Fibroblast of lung (primary cell): Measurements from ENCODE around the gene ADGRV1.

Experiments
- EZH2 ChIP-seq: IDR thresholded peaks from 2 replicates; pipeline ENCODE4 v1.5.1; 2012; ENCODE audit warnings: low read length, control low read depth, mild to moderate bottlenecking; ENCODE audit errors: missing control alignments
- TF ChIP-seq, protein P1 (sequence below), 2 donors: IDR thresholded peaks in 1 of 2; conservative IDR thresholded peaks in 1 of 2; 1 replicate in 1 of 2; 2 replicates in 1 of 2; pipeline ENCODE4 v1.5.1; 2011 to 2012; ENCODE audit warnings: low read length in 2 of 2, control low read depth in 1 of 2, inconsistent platforms in 1 of 2, low read depth in 1 of 2, mild to moderate bottlenecking in 1 of 2

DNA sequence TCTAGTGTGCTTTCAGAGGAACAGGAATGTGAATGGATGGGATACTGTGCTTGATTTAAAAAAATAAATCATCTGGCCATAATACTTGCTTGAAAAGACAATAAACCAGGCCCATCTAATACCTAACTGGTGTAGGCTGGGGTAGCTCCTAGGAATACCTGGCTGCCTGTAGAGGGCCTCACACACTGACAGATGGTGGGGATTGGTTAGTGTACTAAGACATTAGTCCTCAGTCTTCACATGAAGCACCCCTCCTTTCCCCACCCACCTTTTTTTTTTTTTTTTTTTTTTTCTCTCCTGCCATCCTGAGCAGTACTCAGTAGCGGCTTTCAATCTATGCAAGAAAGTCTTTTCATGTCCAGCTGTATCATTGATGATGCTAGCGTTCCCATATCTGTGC lies 130.5 kb downstream of the ADGRV1 start:
- TF ChIP-seq, protein P1, sequence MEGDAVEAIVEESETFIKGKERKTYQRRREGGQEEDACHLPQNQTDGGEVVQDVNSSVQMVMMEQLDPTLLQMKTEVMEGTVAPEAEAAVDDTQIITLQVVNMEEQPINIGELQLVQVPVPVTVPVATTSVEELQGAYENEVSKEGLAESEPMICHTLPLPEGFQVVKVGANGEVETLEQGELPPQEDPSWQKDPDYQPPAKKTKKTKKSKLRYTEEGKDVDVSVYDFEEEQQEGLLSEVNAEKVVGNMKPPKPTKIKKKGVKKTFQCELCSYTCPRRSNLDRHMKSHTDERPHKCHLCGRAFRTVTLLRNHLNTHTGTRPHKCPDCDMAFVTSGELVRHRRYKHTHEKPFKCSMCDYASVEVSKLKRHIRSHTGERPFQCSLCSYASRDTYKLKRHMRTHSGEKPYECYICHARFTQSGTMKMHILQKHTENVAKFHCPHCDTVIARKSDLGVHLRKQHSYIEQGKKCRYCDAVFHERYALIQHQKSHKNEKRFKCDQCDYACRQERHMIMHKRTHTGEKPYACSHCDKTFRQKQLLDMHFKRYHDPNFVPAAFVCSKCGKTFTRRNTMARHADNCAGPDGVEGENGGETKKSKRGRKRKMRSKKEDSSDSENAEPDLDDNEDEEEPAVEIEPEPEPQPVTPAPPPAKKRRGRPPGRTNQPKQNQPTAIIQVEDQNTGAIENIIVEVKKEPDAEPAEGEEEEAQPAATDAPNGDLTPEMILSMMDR (conservative IDR thresholded peaks at IDR 0.05 in 1 of 2, IDR thresholded peaks at IDR 0.05 in 1 of 2; ENCODE audit: low read depth in 1 of 2, low read length in 2 of 2), result no peak
- no peak for TF ChIP-seq EZH2
